HG03575 (cell line): ENCODE data around the gene ABHD15.
"Not testable (repeated sequence)": the region's sequence is repeated elsewhere in the genome, so short reads cannot be mapped to it uniquely, and the experiment has no call there.

Source experiments
- ATAC-seq: cut with Tn5 transposase; IDR thresholded peaks from one replicate; pipeline ENCODE4 v1.9.1; 2021; ENCODE audit not compliant: unreplicated experiment, insufficient number of reproducible peaks, low FRiP score; ENCODE audit errors: extremely low read depth

The ABHD15 gene

GRCh38 chr17:29572691-29573557, 6.1 kb upstream of the ABHD15 start:
- ATAC-seq = no peak

GRCh38 chr17:29571883-29572681, 5.2 kb upstream of the ABHD15 start:
- no peak for ATAC-seq

GRCh38 chr17:29571486-29571882, 4.6 kb upstream of the ABHD15 start:
- ATAC-seq = no peak

- no peak for ATAC-seq
These were observed 3.7 kb upstream of the ABHD15 start for GRCh38 chr17:29570521-29570920.

GRCh38 chr17:29569245-29569950, 2.6 kb upstream of the ABHD15 start:
- no peak for ATAC-seq

GRCh38 chr17:29568331-29569244, 1.8 kb upstream of the ABHD15 start, which contains the start of gene TP53I13:
Gene TP53I13 (plus strand): TSS chr17:29568701. CDS start chr17:29568759, 58 bp downstream.
- ATAC-seq = no peak

GRCh38 chr17:29567554-29568330, 905 bp upstream of the ABHD15 start:
- no peak for ATAC-seq

- ATAC-seq = no peak
These were observed 392 bp upstream of the ABHD15 start for GRCh38 chr17:29567304-29567553.

GRCh38 chr17:29565643-29566472, 979 bp downstream of the ABHD15 start:
- no peak for ATAC-seq

- ATAC-seq = no peak
These were observed 3.0 kb downstream of the ABHD15 start for GRCh38 chr17:29563816-29564215.

- no peak for ATAC-seq
These were observed 4.2 kb downstream of the ABHD15 start for GRCh38 chr17:29562615-29563014.

GRCh38 chr17:29561554-29562517, 5.0 kb downstream of the ABHD15 start:
- ATAC-seq = no peak

GRCh38 chr17:29560316-29560715, 6.5 kb downstream of the ABHD15 start:
- ATAC-seq = no peak

GRCh38 chr17:29559640-29560039, 7.2 kb downstream of the ABHD15 start:
- ATAC-seq = no peak

- not testable (repeated sequence) for ATAC-seq
These were observed 8.7 kb downstream of the ABHD15 start for GRCh38 chr17:29558139-29558538.

GRCh38 chr17:29557739-29558116, 9.1 kb downstream of the ABHD15 start:
- ATAC-seq = no peak
